Mucosa of rectum (tissue), 2 donors: ENCODE results near the gene FBXW4.

ENCODE experiments used
- H3K27ac ChIP-seq, 2 donors: one replicate each; pipeline ENCODE4 v1.7.0; 2013; ENCODE audit warnings: inconsistent platforms in 2 of 2, low read depth in 2 of 2, low read length in 2 of 2
- H3K27me3 ChIP-seq, 2 donors: one replicate each; pipeline ENCODE4 v1.7.0; 2013; ENCODE audit warnings: low read length in 2 of 2; ENCODE audit not compliant: control insufficient read depth in 2 of 2, insufficient read depth in 2 of 2
- H3K36me3 ChIP-seq, 2 donors: one replicate each; pipeline ENCODE4 v1.7.0; 2013; ENCODE audit warnings: low read length in 2 of 2; ENCODE audit not compliant: control insufficient read depth in 2 of 2, insufficient read depth in 2 of 2
- H3K4me1 ChIP-seq, 2 donors: one replicate each; pipeline ENCODE4 v1.7.0; 2013; ENCODE audit warnings: low read length in 2 of 2, mild to moderate bottlenecking in 1 of 2; ENCODE audit not compliant: control insufficient read depth in 2 of 2, insufficient read depth in 2 of 2
- H3K4me3 ChIP-seq, 2 donors: one replicate each; pipeline ENCODE4 v1.7.0; 2013; ENCODE audit warnings: low read length in 2 of 2
- H3K9ac ChIP-seq, 2 donors: one replicate each; pipeline ENCODE4 v1.7.0; 2013; ENCODE audit warnings: low read length in 2 of 2, low read depth in 1 of 2, mild to moderate bottlenecking in 1 of 2
- H3K9me3 ChIP-seq, 2 donors: one replicate each; pipeline ENCODE4 v1.7.0; 2013; ENCODE audit warnings: low read length in 2 of 2; ENCODE audit not compliant: control insufficient read depth in 2 of 2
- donor health status: healthy.
- donor health status: Normal muscosa, but diverticular disease.

FBXW4 gene

GRCh38 chr10:101704331-101704730 is 9.4 kb upstream of the FBXW4 start:
- H3K36me3 ChIP-seq: no peaks in the 10 kb centered on the region
- no peaks in the 10 kb centered on the region for H3K9me3 ChIP-seq
- no peak overlapping the region for H3K27ac ChIP-seq
- H3K9ac ChIP-seq: no peak overlapping the region
- no peaks in the 10 kb centered on the region for H3K4me1 ChIP-seq
- no peaks in the 10 kb centered on the region for H3K27me3 ChIP-seq
- H3K4me3 ChIP-seq: no peak overlapping the region

- no peak overlapping the region for H3K9ac ChIP-seq
- H3K27ac ChIP-seq: no peak overlapping the region
- peaks cover 10 to 20% of the 10 kb centered on the region in 2 donors for H3K4me1 ChIP-seq
- H3K27me3 ChIP-seq: no peaks in the 10 kb centered on the region
- H3K9me3 ChIP-seq: no peaks in the 10 kb centered on the region
- H3K36me3 ChIP-seq: no peaks in the 10 kb centered on the region
- no peak overlapping the region for H3K4me3 ChIP-seq
Measured at GRCh38 chr10:101696632-101697031, 1.7 kb upstream of the FBXW4 start.

- Histone ChIP-seq H3K27ac (peak overlapping the region; percentile 96 to 98), H3K9me3 (no peaks in the 10 kb centered on the region), H3K27me3 (no peaks in the 10 kb centered on the region), H3K9ac (peak overlapping the region; percentile 95 to 99), H3K4me3 (peak overlapping the region; percentile 88 to 99), H3K36me3 (no peaks in the 10 kb centered on the region), H3K4me1 (peaks cover 10 to 20% of the 10 kb centered on the region in 2 donors)
Measured at GRCh38 chr10:101695404-101695890, 477 bp upstream of the FBXW4 start.

GRCh38 chr10:101693978-101694673 is 844 bp downstream of the FBXW4 start:
- no peaks in the 10 kb centered on the region for H3K27me3 ChIP-seq
- no peaks in the 10 kb centered on the region for H3K9me3 ChIP-seq
- H3K9ac ChIP-seq: peak overlapping the region; percentile 95 to 99
- peak overlapping the region; percentile 88 to 99 for H3K4me3 ChIP-seq
- peaks cover 10 to 20% of the 10 kb centered on the region in 2 donors for H3K4me1 ChIP-seq
- no peaks in the 10 kb centered on the region for H3K36me3 ChIP-seq
- peak overlapping the region; percentile 96 to 98 for H3K27ac ChIP-seq

GRCh38 chr10:101693651-101693977 is 1.4 kb downstream of the FBXW4 start:
- Histone ChIP-seq H3K27ac (peak overlapping the region; percentile 96 to 98), H3K27me3 (no peaks in the 10 kb centered on the region), H3K9me3 (no peaks in the 10 kb centered on the region), H3K36me3 (no peaks in the 10 kb centered on the region), H3K4me1 (peaks cover 10 to 20% of the 10 kb centered on the region in 2 donors), H3K4me3 (peak overlapping the region; percentile 88 to 99), H3K9ac (peak overlapping the region; percentile 95 to 99)

- H3K9ac ChIP-seq: no peak overlapping the region
Measured at GRCh38 chr10:101691081-101691480, 3.9 kb downstream of the FBXW4 start.

GRCh38 chr10:101690461-101690860 is 4.5 kb downstream of the FBXW4 start:
- Histone ChIP-seq H3K4me3 (no peak overlapping the region), H3K27me3 (no peaks in the 10 kb centered on the region), H3K27ac (no peak overlapping the region), H3K9ac (no peak overlapping the region), H3K36me3 (no peaks in the 10 kb centered on the region), H3K9me3 (no peaks in the 10 kb centered on the region), H3K4me1 (peaks cover 10 to 18% of the 10 kb centered on the region in 2 donors)

More at GRCh38 chr10:101691081-101691480, 3.9 kb downstream of the FBXW4 start:
- Histone ChIP-seq H3K4me3 (no peak overlapping the region), H3K4me1 (peaks cover 10 to 20% of the 10 kb centered on the region in 2 donors), H3K36me3 (no peaks in the 10 kb centered on the region), H3K27me3 (no peaks in the 10 kb centered on the region), H3K27ac (no peak overlapping the region), H3K9me3 (no peaks in the 10 kb centered on the region)

- H3K27ac ChIP-seq: no peak overlapping the region
- peaks cover 0 to under 1% of the 10 kb centered on the region in 2 donors for H3K4me1 ChIP-seq
- no peaks in the 10 kb centered on the region for H3K27me3 ChIP-seq
- H3K4me3 ChIP-seq: no peak overlapping the region
- H3K36me3 ChIP-seq: no peaks in the 10 kb centered on the region
- H3K9ac ChIP-seq: no peak overlapping the region
- no peaks in the 10 kb centered on the region for H3K9me3 ChIP-seq
Measured at GRCh38 chr10:101687071-101687658, 7.8 kb downstream of the FBXW4 start.

GRCh38 chr10:101686133-101686925 is 8.6 kb downstream of the FBXW4 start:
- peaks cover 0 to 3% of the 10 kb centered on the region in 2 donors for H3K4me1 ChIP-seq
- H3K4me3 ChIP-seq: no peak overlapping the region
- H3K9ac ChIP-seq: no peak overlapping the region
- no peaks in the 10 kb centered on the region for H3K9me3 ChIP-seq
- H3K27me3 ChIP-seq: no peaks in the 10 kb centered on the region
- H3K36me3 ChIP-seq: no peaks in the 10 kb centered on the region
- H3K27ac ChIP-seq: no peak overlapping the region

GRCh38 chr10:101684782-101685181 is 10.2 kb downstream of the FBXW4 start:
- H3K4me3 ChIP-seq: no peak overlapping the region
- H3K9ac ChIP-seq: no peak overlapping the region
- no peaks in the 10 kb centered on the region for H3K36me3 ChIP-seq
- no peak overlapping the region for H3K27ac ChIP-seq
- H3K4me1 ChIP-seq: peaks cover 0 to 3% of the 10 kb centered on the region in 2 donors
- no peaks in the 10 kb centered on the region for H3K27me3 ChIP-seq
- no peaks in the 10 kb centered on the region for H3K9me3 ChIP-seq
